ENCODE data around the gene SORL1. TPM values are rescaled to one million over a fixed set of nuclear protein-coding genes. Genes with fewer than 3 reads are reported as not detected.

Gene SORL1
- polyA plus RNA-seq, 3 donors = 52.5 to 61.9 (median 59.4) TPM

GRCh38 chr11:121467965-121468364 is 15.9 kb downstream of the SORL1 start:
- Histone ChIP-seq H3K79me2 (ENCODE audit: insufficient read depth, low read length) (peaks cover 100% of the 10 kb centered on the region), H3K4me2 (replicated peaks; ENCODE audit: extremely low read depth, low read length, poor library complexity, severe bottlenecking) (no peak overlapping the region), H3K9me3 (replicated peaks in 1 of 2; ENCODE audit: control insufficient read depth in 1 of 2, insufficient read depth in 1 of 2, low read length in 2 of 2) (no peaks in the 10 kb centered on the region), H4K20me1 (ENCODE audit: insufficient read depth, low read length) (peaks cover 100% of the 10 kb centered on the region), H3K27ac (ENCODE audit: low read depth in 1 of 2, low read length in 2 of 2) (peak overlapping the region in 1 of 2 donors; percentile 24), H3K4me1 (ENCODE audit: control insufficient read depth in 1 of 2, insufficient read depth in 2 of 2, low read length in 2 of 2) (peaks cover 38 to 50% of the 10 kb centered on the region in 2 donors), H2AFZ (ENCODE audit: insufficient read depth, low read depth, low read length, poor library complexity, severe bottlenecking) (no peak overlapping the region), H3K36me3 (replicated peaks in 1 of 2; ENCODE audit: control insufficient read depth in 1 of 2, insufficient read depth in 2 of 2, low read length in 2 of 2) (peaks cover 27 to 41% of the 10 kb centered on the region in 2 donors), H3K27me3 (ENCODE audit: control insufficient read depth in 2 of 2, insufficient read depth in 2 of 2, low read length in 2 of 2) (no peaks in the 10 kb centered on the region), H3K9ac (ENCODE audit: insufficient read depth, low read length, poor library complexity, severe bottlenecking) (no peak overlapping the region), H3K4me3 (replicated peaks in 1 of 3; ENCODE audit: low read depth in 2 of 3, low read length in 3 of 3) (no peak overlapping the region)
- no peak for TF ChIP-seq CTCF (IDR thresholded peaks at IDR 0.05)
- peak overlapping the region in 4 of 7 donors; percentile 46 to 66 (median 64) for H3K27ac Mint-ChIP-seq
- H3K36me3 Mint-ChIP-seq = peaks cover 42 to 44% of the 10 kb centered on the region in 2 donors
- no peaks in the 10 kb centered on the region for H3K9me3 Mint-ChIP-seq
- intact Hi-C loops (cut with micrococcal nuclease) = no loop called here
- DNase-seq = no peak
- no peaks in the 10 kb centered on the region for H3K27me3 Mint-ChIP-seq (ENCODE audit: low read depth in 3 of 3)
- H3K4me3 Mint-ChIP-seq = no peak overlapping the region
- WGBS (ENCODE audit: insufficient coverage) = 31% methylated on average over 10 of the region's 10 CpGs
- H3K4me1 Mint-ChIP-seq = peaks cover 73% of the 10 kb centered on the region

- peaks cover 55% of the 10 kb centered on the region for H3K4me1 Mint-ChIP-seq
- H3K27ac Mint-ChIP-seq = peak overlapping the region in 4 of 7 donors; percentile 4 to 80 (median 30)
- Histone ChIP-seq H3K9ac (ENCODE audit: insufficient read depth, low read length, poor library complexity, severe bottlenecking) (no peak overlapping the region), H3K27ac (ENCODE audit: low read depth in 1 of 2, low read length in 2 of 2) (peak overlapping the region in 1 of 2 donors; percentile 21), H3K36me3 (replicated peaks in 1 of 2; ENCODE audit: control insufficient read depth in 1 of 2, insufficient read depth in 2 of 2, low read length in 2 of 2) (peaks cover 38 to 61% of the 10 kb centered on the region in 2 donors), H3K27me3 (ENCODE audit: control insufficient read depth in 2 of 2, insufficient read depth in 2 of 2, low read length in 2 of 2) (no peaks in the 10 kb centered on the region), H4K20me1 (ENCODE audit: insufficient read depth, low read length) (peaks cover 100% of the 10 kb centered on the region), H2AFZ (ENCODE audit: insufficient read depth, low read depth, low read length, poor library complexity, severe bottlenecking) (no peak overlapping the region), H3K4me3 (replicated peaks in 1 of 3; ENCODE audit: low read depth in 2 of 3, low read length in 3 of 3) (no peak overlapping the region), H3K79me2 (ENCODE audit: insufficient read depth, low read length) (peaks cover 98% of the 10 kb centered on the region), H3K9me3 (replicated peaks in 1 of 2; ENCODE audit: control insufficient read depth in 1 of 2, insufficient read depth in 1 of 2, low read length in 2 of 2) (no peaks in the 10 kb centered on the region), H3K4me1 (ENCODE audit: control insufficient read depth in 1 of 2, insufficient read depth in 2 of 2, low read length in 2 of 2) (peaks cover 23 to 32% of the 10 kb centered on the region in 2 donors), H3K4me2 (replicated peaks; ENCODE audit: extremely low read depth, low read length, poor library complexity, severe bottlenecking) (no peak overlapping the region)
- intact Hi-C loops (cut with micrococcal nuclease) = no loop called here
- WGBS (ENCODE audit: insufficient coverage) = 98% methylated on average over 5 of the region's 5 CpGs
- H3K9me3 Mint-ChIP-seq = no peaks in the 10 kb centered on the region
- peaks cover 56 to 60% of the 10 kb centered on the region in 2 donors for H3K36me3 Mint-ChIP-seq
- DNase-seq = no peak
- TF ChIP-seq CTCF (IDR thresholded peaks at IDR 0.05) = no peak
- H3K27me3 Mint-ChIP-seq (ENCODE audit: low read depth in 3 of 3) = peaks cover 0 to 2% (median 0%) of the 10 kb centered on the region in 3 donors
- H3K4me3 Mint-ChIP-seq = no peak overlapping the region
These were observed 17.8 kb downstream of the SORL1 start for GRCh38 chr11:121469910-121470309.

Data from CD14-positive monocyte (primary cell).